ENCODE results near the gene ITPK1. TPM values are rescaled to one million over a fixed set of nuclear protein-coding genes. Genes with fewer than 3 reads are reported as not detected.

Gene ITPK1
- total RNA-seq, 1 donor from 2014 or later, result 32.8 TPM

DNA sequence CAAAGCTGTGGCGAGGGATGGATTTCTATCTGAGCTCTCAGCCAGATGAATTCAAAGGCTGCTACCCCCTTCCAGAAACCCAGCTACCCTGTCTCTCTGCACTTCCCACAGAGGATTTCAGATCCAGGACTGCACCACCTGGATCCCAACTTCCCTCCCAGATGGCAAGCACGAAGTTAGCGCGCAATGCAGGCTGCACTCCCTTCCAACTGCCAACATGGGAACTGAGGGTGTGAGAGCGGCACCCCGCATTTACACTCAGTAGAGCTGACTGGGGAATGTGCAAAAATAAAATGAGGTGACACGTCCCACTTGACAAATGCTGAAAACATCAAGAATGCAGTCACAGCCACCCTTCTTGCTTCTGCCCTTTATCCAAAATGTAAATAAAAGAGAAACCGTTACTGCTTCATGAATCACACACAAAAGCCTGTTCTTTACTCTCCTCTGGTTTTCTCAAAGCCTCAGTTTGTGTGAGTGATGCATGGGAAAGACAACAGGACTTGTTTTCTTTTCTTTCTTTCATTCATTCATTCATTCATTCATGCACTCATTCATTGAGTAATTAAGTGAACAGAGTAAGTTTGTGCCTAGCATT lies 85.7 kb downstream of the ITPK1 start:
- Mint-ChIP-seq H3K27me3 (ENCODE audit: unreplicated experiment) (no peaks in the 10 kb centered on the region), H3K4me3 (ENCODE audit: unreplicated experiment) (no peak overlapping the region), H3K9me3 (ENCODE audit: unreplicated experiment) (no peaks in the 10 kb centered on the region), H3K27ac (ENCODE audit: unreplicated experiment) (no peak overlapping the region), H3K4me1 (ENCODE audit: unreplicated experiment) (peaks cover 52% of the 10 kb centered on the region), H3K36me3 (ENCODE audit: unreplicated experiment) (no peaks in the 10 kb centered on the region)
- TF ChIP-seq, protein P1, sequence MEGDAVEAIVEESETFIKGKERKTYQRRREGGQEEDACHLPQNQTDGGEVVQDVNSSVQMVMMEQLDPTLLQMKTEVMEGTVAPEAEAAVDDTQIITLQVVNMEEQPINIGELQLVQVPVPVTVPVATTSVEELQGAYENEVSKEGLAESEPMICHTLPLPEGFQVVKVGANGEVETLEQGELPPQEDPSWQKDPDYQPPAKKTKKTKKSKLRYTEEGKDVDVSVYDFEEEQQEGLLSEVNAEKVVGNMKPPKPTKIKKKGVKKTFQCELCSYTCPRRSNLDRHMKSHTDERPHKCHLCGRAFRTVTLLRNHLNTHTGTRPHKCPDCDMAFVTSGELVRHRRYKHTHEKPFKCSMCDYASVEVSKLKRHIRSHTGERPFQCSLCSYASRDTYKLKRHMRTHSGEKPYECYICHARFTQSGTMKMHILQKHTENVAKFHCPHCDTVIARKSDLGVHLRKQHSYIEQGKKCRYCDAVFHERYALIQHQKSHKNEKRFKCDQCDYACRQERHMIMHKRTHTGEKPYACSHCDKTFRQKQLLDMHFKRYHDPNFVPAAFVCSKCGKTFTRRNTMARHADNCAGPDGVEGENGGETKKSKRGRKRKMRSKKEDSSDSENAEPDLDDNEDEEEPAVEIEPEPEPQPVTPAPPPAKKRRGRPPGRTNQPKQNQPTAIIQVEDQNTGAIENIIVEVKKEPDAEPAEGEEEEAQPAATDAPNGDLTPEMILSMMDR (IDR thresholded peaks at IDR 0.05), result no peak
- DNase-seq (ENCODE audit: extremely low spot score, unreplicated experiment), result no peak

DNA sequence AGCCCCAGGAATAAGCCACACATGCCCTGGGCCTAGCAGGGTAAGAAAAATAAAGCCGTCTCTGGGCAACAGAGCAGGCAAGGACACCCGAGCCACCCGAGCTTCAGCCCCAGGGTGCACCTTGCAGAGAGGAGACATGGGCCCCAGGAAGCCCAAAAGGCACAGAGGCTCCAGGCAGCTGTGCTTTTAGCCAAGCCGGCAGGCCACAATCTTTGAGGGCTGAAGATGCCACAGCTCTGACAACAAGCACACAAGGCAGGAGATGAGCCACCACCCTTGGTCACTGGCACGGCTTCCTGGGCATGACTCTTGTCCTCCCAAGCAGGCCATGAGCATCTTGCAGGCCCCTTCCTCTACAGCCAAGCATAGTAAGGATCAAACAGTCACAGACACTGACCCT lies 86.3 kb downstream of the ITPK1 start:
- H3K4me1 Mint-ChIP-seq (ENCODE audit: unreplicated experiment), result peaks cover 49% of the 10 kb centered on the region
- TF ChIP-seq, protein P1 (IDR thresholded peaks at IDR 0.05), result no peak
- no peaks in the 10 kb centered on the region for H3K9me3 Mint-ChIP-seq (ENCODE audit: unreplicated experiment)
- no peak overlapping the region for H3K27ac Mint-ChIP-seq (ENCODE audit: unreplicated experiment)
- no peak overlapping the region for H3K4me3 Mint-ChIP-seq (ENCODE audit: unreplicated experiment)
- DNase-seq (ENCODE audit: extremely low spot score, unreplicated experiment), result no peak
- no peaks in the 10 kb centered on the region for H3K27me3 Mint-ChIP-seq (ENCODE audit: unreplicated experiment)
- no peaks in the 10 kb centered on the region for H3K36me3 Mint-ChIP-seq (ENCODE audit: unreplicated experiment)

DNA sequence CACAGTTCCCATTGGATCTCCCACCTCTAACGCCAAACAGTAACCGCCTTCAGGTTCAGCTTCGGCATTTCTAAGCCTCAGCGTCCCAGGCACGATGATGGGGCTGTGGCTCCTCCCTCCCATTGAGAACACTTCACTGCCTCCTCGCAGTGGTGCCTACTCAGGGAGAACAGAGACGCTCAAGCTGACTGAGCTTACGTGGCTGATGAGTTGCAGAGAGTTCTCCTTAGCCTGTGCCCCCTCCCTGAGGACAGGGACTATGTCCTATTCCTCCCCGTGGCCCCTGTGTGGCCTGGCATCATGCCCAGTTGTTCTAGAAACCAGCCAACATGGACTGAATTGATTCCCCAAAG lies 87.0 kb downstream of the ITPK1 start:
- no peaks in the 10 kb centered on the region for H3K36me3 Mint-ChIP-seq (ENCODE audit: unreplicated experiment)
- TF ChIP-seq, protein P1 (IDR thresholded peaks at IDR 0.05), result no peak
- no peaks in the 10 kb centered on the region for H3K27me3 Mint-ChIP-seq (ENCODE audit: unreplicated experiment)
- no peak overlapping the region for H3K27ac Mint-ChIP-seq (ENCODE audit: unreplicated experiment)
- no peak for DNase-seq (ENCODE audit: extremely low spot score, unreplicated experiment)
- no peaks in the 10 kb centered on the region for H3K9me3 Mint-ChIP-seq (ENCODE audit: unreplicated experiment)
- H3K4me1 Mint-ChIP-seq (ENCODE audit: unreplicated experiment), result peaks cover 42% of the 10 kb centered on the region
- H3K4me3 Mint-ChIP-seq (ENCODE audit: unreplicated experiment), result no peak overlapping the region

DNA sequence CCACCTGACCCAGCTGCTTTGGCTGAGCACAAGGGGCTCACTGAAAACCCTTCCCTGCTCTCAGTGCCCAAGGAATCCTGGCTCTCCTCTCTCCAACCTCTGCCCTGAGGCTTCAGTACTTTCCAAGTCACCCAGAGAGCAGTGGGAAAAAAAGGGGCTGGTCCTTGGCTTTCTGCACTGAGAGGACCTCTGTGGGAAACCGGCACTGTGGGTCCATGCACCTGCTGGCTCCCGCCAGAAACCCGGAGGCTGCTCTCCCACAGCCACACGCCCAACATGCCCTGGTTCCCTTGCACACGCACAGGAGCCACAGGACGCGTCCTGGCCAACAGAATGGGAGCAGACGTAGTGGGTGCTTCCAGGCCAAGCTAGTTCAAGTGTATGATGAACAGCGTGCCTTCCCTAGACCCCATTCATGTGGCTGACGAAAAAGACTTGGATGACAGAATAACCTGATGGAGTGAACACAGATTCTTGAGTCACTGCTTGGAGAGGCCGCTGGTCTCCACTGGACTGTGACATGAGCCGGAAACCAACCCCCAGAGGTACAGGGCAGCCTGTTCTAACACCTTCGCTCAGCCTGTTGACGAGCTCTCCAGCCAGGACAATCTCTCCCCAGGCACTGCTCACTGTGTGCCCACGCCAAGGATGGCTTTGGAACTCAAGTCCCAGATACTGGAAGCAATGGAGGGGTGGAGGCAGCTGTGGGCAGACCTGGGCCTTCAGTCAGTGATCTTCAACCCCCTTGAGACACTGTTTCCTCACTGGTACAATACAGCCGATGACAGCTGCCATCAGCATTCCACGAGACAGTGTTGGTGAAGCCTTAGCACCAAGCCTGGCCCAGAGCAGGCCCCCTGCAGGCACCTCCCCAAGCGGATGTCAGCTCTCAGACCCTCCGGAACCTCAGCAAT lies 87.7 kb downstream of the ITPK1 start:
- H3K4me3 Mint-ChIP-seq (ENCODE audit: unreplicated experiment), result no peak overlapping the region
- no peaks in the 10 kb centered on the region for H3K9me3 Mint-ChIP-seq (ENCODE audit: unreplicated experiment)
- no peak for DNase-seq (ENCODE audit: extremely low spot score, unreplicated experiment)
- no peak overlapping the region for H3K27ac Mint-ChIP-seq (ENCODE audit: unreplicated experiment)
- TF ChIP-seq, protein P1 (IDR thresholded peaks at IDR 0.05), result no peak
- H3K36me3 Mint-ChIP-seq (ENCODE audit: unreplicated experiment), result no peaks in the 10 kb centered on the region
- no peaks in the 10 kb centered on the region for H3K27me3 Mint-ChIP-seq (ENCODE audit: unreplicated experiment)
- H3K4me1 Mint-ChIP-seq (ENCODE audit: unreplicated experiment), result peaks cover 36% of the 10 kb centered on the region

DNA sequence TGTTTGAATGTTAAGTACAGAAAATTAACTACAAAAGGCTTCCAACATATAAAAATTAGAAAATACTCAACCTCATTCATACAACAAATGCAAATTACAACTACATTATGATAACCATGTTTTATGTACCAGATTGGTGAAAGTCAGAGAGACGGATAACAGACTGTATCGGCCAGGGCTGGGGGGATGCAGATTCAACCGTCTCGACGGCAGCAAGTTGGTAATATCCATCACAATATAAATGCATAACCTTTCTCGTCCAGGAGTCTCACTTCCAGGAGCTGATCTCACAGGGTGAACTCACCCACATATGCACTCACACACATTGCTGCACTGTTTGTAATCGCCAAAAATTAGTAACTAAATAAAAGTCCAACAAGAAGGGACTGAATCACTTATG lies 89.4 kb downstream of the ITPK1 start:
- Mint-ChIP-seq H3K4me3 (ENCODE audit: unreplicated experiment) (no peak overlapping the region), H3K36me3 (ENCODE audit: unreplicated experiment) (no peaks in the 10 kb centered on the region), H3K27me3 (ENCODE audit: unreplicated experiment) (no peaks in the 10 kb centered on the region), H3K27ac (ENCODE audit: unreplicated experiment) (no peak overlapping the region), H3K9me3 (ENCODE audit: unreplicated experiment) (no peaks in the 10 kb centered on the region), H3K4me1 (ENCODE audit: unreplicated experiment) (peaks cover 19% of the 10 kb centered on the region)
- no peak for DNase-seq (ENCODE audit: extremely low spot score, unreplicated experiment)
- TF ChIP-seq, protein P1 (IDR thresholded peaks at IDR 0.05), result no peak
